ENCODE data around the gene AIG1.

AIG1 gene

DNA sequence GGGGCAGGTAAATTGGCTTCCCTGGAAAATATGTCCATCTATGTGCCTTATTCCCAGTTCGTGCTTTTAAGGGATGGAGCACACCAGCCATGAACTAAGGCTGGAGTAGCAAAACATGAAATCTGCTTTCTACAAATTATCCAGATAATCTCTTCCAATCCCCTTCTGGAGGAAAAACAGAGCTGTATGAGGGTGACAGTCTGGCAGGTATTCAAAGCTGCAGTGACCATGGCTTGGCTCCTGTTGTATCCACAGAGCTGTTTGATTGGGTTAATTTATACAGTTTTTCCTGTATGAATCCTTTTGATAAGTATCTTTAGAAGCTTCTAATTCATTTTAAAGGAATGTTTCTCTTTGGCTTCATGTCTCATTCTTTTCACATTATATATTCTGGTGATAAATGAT is 144.4 kb downstream of the AIG1 start:
- no peaks in the 10 kb centered on the region; the same call in 1 of the 2 replicates for H3K36me3 ChIP-seq (ENCODE audit: insufficient read depth, low read length)

DNA sequence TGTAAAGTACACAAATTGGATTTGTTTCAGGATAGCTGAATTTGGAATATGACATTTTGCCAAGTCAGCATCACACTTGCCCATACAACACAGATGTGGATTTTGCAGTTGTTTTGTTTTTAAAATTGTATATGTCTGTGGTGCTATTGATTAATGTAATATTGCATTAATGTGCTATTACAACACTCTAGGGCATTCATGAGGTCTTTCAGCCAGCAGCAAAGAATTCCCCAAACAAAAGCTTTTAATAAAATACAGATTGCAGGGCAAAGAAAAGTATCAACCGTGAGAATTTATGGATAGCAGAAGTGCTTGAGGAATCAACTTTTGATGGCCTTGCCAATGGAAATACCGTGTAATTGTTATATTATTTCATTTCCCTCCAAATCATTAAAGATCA is 144.9 kb downstream of the AIG1 start:
- Histone ChIP-seq H3K36me3 (ENCODE audit: insufficient read depth, low read length) (no peaks in the 10 kb centered on the region; the same call in 1 of the 2 replicates), H3K9ac (ENCODE audit: low read depth, low read length) (no peak overlapping the region), H3K9me3 (ENCODE audit: control insufficient read depth, insufficient read depth, low read length) (no peaks in the 10 kb centered on the region), H3K4me1 (ENCODE audit: insufficient read depth, low read length) (no peaks in the 10 kb centered on the region)

More for the DNA sequence above, 144.4 kb downstream of the AIG1 start:
- H3K9me3 ChIP-seq (ENCODE audit: control insufficient read depth, insufficient read depth, low read length): no peaks in the 10 kb centered on the region
- H3K9ac ChIP-seq (ENCODE audit: low read depth, low read length): no peak overlapping the region
- no peaks in the 10 kb centered on the region for H3K4me1 ChIP-seq (ENCODE audit: insufficient read depth, low read length)

DNA sequence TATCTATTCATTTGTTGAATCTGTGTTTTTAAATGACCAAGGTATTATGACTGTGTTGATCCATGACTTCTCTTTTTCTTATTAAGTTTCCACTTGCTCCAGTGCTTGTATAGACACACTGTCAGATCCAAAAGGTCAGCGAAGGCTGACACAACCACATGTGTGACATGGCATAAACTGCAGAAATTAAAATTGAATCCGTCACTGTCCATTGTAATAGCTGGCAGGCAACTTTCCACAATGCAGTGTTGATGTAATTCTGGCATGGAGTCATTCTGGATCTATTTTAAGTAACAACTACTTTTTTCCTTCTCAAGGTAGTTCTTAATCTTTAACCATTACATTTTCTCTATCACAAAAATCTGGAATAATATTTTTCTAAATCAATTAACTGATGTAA is 145.3 kb downstream of the AIG1 start:
- Histone ChIP-seq H3K36me3 (ENCODE audit: insufficient read depth, low read length) (no peaks in the 10 kb centered on the region; the same call in 1 of the 2 replicates), H3K4me1 (ENCODE audit: insufficient read depth, low read length) (no peaks in the 10 kb centered on the region), H3K9me3 (ENCODE audit: control insufficient read depth, insufficient read depth, low read length) (no peaks in the 10 kb centered on the region), H3K9ac (ENCODE audit: low read depth, low read length) (no peak overlapping the region)

DNA sequence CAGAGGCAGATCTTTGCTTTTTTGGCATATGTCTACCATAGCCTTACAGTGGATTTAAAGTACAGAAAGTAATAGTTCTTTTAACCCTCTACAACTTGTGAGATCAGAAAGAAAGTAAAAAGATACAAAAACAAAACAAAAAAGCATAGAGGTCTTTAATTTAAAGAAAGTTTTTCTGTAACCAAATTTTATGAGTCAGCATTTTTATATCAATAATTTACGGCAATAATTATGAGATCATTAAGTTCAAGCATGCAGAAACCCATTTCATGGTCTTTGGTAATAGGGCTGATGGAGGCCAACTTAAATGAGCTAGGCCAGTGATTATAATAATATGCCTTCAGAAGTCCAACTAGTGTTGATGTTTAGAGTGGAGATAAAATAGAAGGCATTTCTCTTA is 145.9 kb downstream of the AIG1 start:
- H3K4me1 ChIP-seq (ENCODE audit: insufficient read depth, low read length): no peaks in the 10 kb centered on the region
- H3K9ac ChIP-seq (ENCODE audit: low read depth, low read length): no peak overlapping the region
- no peaks in the 10 kb centered on the region; the same call in 1 of the 2 replicates for H3K36me3 ChIP-seq (ENCODE audit: insufficient read depth, low read length)
- no peaks in the 10 kb centered on the region for H3K9me3 ChIP-seq (ENCODE audit: control insufficient read depth, insufficient read depth, low read length)

DNA sequence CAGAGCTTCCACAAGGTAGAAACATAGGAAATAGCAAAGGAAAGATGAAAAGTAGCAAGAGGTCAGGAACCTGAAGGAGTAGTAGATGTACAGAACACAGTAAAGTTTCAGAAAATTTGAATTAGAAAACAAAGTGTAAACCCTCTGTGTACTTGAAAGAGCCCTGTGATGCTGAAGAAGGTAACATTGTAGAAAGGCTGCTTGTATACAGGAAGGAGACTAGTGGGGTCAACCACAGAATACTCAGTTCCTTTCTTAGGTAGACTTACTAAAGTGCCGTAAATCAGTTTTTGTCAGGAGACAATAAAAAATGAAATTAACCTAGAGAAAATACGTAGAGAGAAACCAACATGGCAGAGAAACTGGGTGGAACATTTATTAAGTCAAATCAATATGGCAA is 149.7 kb downstream of the AIG1 start:
- H3K4me1 ChIP-seq (ENCODE audit: insufficient read depth, low read length): no peaks in the 10 kb centered on the region
- no peak overlapping the region for H3K9ac ChIP-seq (ENCODE audit: low read depth, low read length)
- H3K36me3 ChIP-seq (ENCODE audit: insufficient read depth, low read length): no peaks in the 10 kb centered on the region
- no peaks in the 10 kb centered on the region for H3K9me3 ChIP-seq (ENCODE audit: control insufficient read depth, insufficient read depth, low read length)

DNA sequence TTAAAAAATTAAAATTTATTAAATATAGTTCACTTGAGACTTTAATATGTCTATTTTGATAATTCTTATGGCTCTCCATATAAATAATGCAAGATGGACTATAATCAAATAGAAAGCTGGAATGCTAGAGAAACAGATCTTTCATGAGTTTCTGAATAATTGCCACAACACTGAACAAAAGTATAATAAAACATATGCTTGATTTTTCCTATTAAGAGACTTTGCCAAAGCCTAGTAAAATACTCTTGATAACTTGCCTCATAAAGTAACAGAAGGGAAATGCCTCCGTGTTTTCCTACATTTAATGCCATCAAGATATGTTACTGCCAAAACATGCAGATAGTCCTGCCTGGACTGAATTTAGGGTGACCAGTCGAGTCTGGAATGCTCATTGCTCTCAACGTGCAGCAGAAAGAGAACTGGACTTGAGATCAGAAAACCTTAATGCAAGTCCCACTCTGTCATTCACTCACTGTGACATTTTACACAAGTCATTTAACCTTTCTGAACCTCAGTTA is 153.2 kb downstream of the AIG1 start:
- H3K4me1 ChIP-seq (ENCODE audit: insufficient read depth, low read length): no peaks in the 10 kb centered on the region
- H3K36me3 ChIP-seq (ENCODE audit: insufficient read depth, low read length): no peaks in the 10 kb centered on the region
- H3K9ac ChIP-seq (ENCODE audit: low read depth, low read length): no peak overlapping the region
- no peaks in the 10 kb centered on the region for H3K9me3 ChIP-seq (ENCODE audit: control insufficient read depth, insufficient read depth, low read length)

DNA sequence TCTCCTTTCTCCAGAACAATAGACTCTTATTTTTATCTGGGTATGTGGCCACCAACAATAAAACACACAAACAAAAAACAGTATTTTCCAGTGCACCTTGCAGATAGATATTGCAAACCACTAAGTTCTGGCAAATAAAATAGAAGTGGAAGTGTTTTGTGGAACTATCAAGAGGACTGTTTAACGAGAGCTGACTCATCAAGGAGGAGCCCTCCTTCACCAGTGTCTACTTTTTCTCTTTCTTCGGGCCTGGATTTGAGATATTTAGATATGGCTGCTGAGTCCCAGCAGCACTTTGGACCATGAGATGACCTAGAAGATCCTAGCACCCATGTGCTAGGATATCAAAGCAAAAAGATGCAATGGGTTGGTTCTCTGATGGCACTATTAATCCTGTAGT is 154.7 kb downstream of the AIG1 start:
- Histone ChIP-seq H3K9me3 (ENCODE audit: control insufficient read depth, insufficient read depth, low read length) (no peaks in the 10 kb centered on the region), H3K9ac (ENCODE audit: low read depth, low read length) (no peak overlapping the region), H3K4me1 (ENCODE audit: insufficient read depth, low read length) (peaks cover 2% of the 10 kb centered on the region; the same call in 1 of the 2 replicates), H3K36me3 (ENCODE audit: insufficient read depth, low read length) (no peaks in the 10 kb centered on the region)

DNA sequence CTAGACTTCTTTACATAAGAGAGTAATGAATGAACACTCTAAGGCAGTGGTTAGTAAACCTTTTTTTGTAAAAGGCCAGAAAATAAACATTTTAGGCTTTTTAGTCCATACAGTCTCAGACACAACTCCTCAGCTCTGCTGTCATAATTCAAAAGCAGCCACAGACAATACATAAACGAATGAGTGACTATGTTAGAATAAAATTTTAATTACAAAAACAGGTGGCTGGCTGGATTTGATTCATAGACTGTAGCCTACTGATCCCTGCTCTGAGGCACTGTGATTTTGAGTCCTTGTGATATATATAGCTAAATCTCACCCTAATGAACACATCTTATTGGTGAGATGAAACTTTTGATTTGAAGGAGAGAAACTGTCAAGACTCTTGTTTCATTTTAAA is 155.1 kb downstream of the AIG1 start:
- Histone ChIP-seq H3K36me3 (ENCODE audit: insufficient read depth, low read length) (no peaks in the 10 kb centered on the region), H3K4me1 (ENCODE audit: insufficient read depth, low read length) (peaks cover 6% of the 10 kb centered on the region; the same call in 1 of the 2 replicates), H3K9me3 (ENCODE audit: control insufficient read depth, insufficient read depth, low read length) (no peaks in the 10 kb centered on the region), H3K9ac (ENCODE audit: low read depth, low read length) (no peak overlapping the region)

DNA sequence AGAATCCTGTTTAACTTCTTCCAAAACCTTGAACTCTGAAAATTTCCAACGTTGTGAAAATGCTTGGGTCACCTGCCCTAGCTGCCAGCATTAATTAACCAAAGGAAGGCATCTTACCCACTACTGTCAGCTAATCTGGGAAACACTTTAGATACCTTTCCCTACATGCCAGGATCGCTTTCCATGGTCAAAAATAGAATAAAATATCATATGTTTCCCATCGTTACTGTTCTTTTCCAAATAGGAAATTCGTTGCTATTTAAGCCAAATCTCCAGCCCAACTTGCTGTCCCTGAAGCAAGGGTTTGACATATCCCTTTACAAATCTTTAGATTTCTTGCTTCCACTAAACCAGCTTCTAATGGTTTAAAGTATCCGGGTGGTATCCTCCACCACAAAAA is 157.5 kb downstream of the AIG1 start:
- peaks cover 11% of the 10 kb centered on the region; the same call in 1 of the 2 replicates for H3K4me1 ChIP-seq (ENCODE audit: insufficient read depth, low read length)
- no peak overlapping the region for H3K9ac ChIP-seq (ENCODE audit: low read depth, low read length)
- H3K36me3 ChIP-seq (ENCODE audit: insufficient read depth, low read length): no peaks in the 10 kb centered on the region
- H3K9me3 ChIP-seq (ENCODE audit: control insufficient read depth, insufficient read depth, low read length): no peaks in the 10 kb centered on the region

DNA sequence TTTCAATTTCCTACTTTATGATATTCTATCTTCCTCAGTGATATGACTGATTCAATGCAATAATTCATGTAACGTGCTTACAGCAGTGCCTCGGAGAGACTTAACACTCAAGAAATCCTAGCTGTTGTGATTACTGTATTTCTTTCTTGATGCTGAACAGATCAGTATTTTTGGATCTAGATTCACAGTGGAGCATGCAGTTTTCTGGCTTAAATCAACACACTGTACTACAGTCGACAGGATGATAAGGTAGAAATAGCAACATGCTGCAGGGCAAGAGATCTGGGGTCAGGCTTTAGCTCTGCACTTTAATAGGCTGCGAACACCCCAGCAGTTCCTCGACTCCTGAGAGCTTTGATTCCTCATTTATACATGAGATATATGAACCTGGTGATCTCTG is 161.0 kb downstream of the AIG1 start:
- Histone ChIP-seq H3K9me3 (ENCODE audit: control insufficient read depth, insufficient read depth, low read length) (no peaks in the 10 kb centered on the region), H3K4me1 (ENCODE audit: insufficient read depth, low read length) (peaks cover 11% of the 10 kb centered on the region; the same call in 1 of the 2 replicates), H3K36me3 (ENCODE audit: insufficient read depth, low read length) (no peaks in the 10 kb centered on the region), H3K9ac (ENCODE audit: low read depth, low read length) (no peak overlapping the region)

DNA sequence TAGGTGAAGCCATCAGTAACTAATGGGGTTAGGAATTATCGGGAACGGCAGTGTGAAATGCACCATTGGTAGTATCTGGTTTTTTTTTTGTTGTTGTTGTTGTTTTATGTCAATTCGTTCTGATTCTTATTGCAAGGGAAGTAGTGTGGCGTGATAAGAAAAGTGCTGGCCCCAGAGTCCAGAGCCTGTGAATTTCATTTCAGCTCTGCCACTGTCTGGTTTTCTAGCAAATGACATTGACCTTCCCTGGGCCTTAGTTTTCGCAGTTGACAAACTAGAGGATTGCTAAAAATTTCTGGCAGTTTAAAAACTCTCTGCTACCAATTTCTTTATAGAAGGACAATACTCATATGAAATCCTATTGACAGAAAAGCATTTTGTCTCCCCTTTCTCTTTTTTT is 161.6 kb downstream of the AIG1 start:
- Histone ChIP-seq H3K9ac (ENCODE audit: low read depth, low read length) (no peak overlapping the region), H3K4me1 (ENCODE audit: insufficient read depth, low read length) (peaks cover 11% of the 10 kb centered on the region; the same call in 1 of the 2 replicates), H3K9me3 (ENCODE audit: control insufficient read depth, insufficient read depth, low read length) (no peaks in the 10 kb centered on the region), H3K36me3 (ENCODE audit: insufficient read depth, low read length) (no peaks in the 10 kb centered on the region)

DNA sequence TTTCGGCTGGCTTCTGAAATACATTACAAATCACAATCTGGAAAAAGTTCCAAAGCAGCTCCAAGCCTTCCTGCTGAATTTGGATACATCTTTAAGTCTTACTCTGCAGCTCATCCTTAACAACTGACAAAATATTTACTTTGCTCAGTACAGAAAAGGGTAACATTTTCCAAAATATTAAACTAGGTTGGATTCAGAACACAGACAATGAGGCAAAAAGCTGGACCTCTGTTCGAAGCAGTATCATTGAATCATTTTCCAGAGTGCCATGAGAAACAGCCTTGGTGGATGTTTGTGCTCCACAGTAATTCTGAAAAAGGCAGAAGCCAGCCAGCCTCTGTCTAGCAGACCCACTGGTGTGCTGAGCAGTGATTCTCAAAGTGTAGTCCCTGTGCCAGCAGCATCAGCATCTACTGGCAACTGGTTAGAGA is 162.1 kb downstream of the AIG1 start:
- H3K4me1 ChIP-seq (ENCODE audit: insufficient read depth, low read length): peaks cover 11% of the 10 kb centered on the region; the same call in 1 of the 2 replicates
- no peak overlapping the region for H3K9ac ChIP-seq (ENCODE audit: low read depth, low read length)
- no peaks in the 10 kb centered on the region for H3K9me3 ChIP-seq (ENCODE audit: control insufficient read depth, insufficient read depth, low read length)
- H3K36me3 ChIP-seq (ENCODE audit: insufficient read depth, low read length): no peaks in the 10 kb centered on the region

DNA sequence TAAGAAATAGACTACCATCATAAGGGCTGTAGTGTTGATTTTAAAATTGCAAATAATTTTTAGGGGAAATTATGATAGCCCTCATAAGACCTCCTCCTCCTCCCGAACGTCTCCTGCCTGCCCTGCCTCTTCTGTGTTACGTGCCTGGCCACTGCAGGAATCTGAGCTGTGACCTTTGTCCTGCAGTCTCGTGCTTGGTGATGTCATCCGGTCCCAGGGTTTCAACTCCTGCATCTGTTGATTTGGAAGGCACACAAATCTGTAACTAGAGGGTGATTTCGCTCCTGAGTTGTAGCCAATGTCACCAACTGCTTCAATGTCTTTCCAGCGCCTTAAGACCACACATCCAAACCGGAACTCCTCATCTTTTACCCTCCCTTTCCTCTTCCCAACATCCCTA is 163.2 kb downstream of the AIG1 start:
- no peaks in the 10 kb centered on the region for H3K9me3 ChIP-seq (ENCODE audit: control insufficient read depth, insufficient read depth, low read length)
- no peaks in the 10 kb centered on the region for H3K36me3 ChIP-seq (ENCODE audit: insufficient read depth, low read length)

DNA sequence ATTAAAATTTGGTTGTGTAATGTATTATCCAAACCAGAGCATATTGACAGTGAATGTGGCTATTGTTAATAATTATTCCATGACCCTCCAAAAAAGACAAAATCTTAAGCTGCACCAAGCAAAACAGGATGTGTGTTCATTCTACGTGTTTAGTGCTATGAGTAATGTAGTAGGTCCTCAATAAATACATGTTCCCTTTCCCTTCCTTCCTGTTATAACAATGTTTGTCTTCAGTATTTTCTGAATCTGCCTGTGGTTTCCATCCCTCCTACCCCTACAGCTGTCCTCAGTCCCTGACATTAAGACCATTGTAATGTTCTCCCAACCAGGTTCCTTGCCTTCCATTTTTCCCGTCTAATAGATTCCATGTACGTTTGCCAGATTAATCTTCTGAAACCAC is 163.8 kb downstream of the AIG1 start:
- Histone ChIP-seq H3K4me1 (ENCODE audit: insufficient read depth, low read length) (peaks cover 11% of the 10 kb centered on the region; the same call in 1 of the 2 replicates), H3K9me3 (ENCODE audit: control insufficient read depth, insufficient read depth, low read length) (no peaks in the 10 kb centered on the region), H3K9ac (ENCODE audit: low read depth, low read length) (no peak overlapping the region), H3K36me3 (ENCODE audit: insufficient read depth, low read length) (no peaks in the 10 kb centered on the region)

More for the DNA sequence above, 163.2 kb downstream of the AIG1 start:
- Histone ChIP-seq H3K9ac (ENCODE audit: low read depth, low read length) (no peak overlapping the region), H3K4me1 (ENCODE audit: insufficient read depth, low read length) (peaks cover 11% of the 10 kb centered on the region; the same call in 1 of the 2 replicates)

DNA sequence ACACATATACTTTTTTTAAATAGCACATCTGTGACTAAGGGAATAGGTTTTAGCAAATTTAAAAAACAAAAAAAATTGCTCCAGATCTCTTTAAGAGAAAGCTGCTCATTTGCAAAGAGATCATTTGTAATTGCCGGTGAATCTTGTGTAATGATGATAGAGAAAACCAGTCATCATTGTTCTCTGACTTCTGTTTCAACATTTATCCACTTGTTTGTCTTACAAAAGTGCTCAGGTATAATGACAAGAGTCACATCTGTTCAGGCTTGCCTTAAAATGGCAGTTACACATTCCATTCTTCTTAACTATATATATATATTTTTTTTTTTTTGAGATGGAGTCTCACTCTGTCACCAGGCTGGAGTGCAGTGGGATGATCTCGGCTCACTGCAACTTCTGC is 165.2 kb downstream of the AIG1 start:
- Histone ChIP-seq H3K9ac (ENCODE audit: low read depth, low read length) (no peak overlapping the region), H3K36me3 (ENCODE audit: insufficient read depth, low read length) (no peaks in the 10 kb centered on the region), H3K9me3 (ENCODE audit: control insufficient read depth, insufficient read depth, low read length) (no peaks in the 10 kb centered on the region), H3K4me1 (ENCODE audit: insufficient read depth, low read length) (peaks cover 5% of the 10 kb centered on the region; the same call in 1 of the 2 replicates)

Data from ES-I3 (cell line).